ENCODE data around the gene FAP.

The FAP gene

GRCh38 chr2:162175714-162176113, 67.5 kb downstream of the FAP start:
- no peak overlapping the region for H3K4me3 ChIP-seq (ENCODE audit: low read depth, low read length)
- H3K9me3 ChIP-seq (ENCODE audit: control insufficient read depth, insufficient read depth, low read depth, low read length): no peaks in the 10 kb centered on the region
- no peaks in the 10 kb centered on the region for H3K4me1 ChIP-seq (ENCODE audit: control insufficient read depth, insufficient read depth, low read length)
- no peaks in the 10 kb centered on the region for H3K36me3 ChIP-seq (ENCODE audit: control insufficient read depth in 2 of 2, insufficient read depth in 1 of 2, low read length in 2 of 2)
- TF ChIP-seq KLF7 (tag by site-specific recombination; IDR thresholded peaks at IDR 0.05; ENCODE audit: borderline replicate concordance) (no peak), ZNF335 (tag by site-specific recombination; conservative IDR thresholded peaks at IDR 0.05) (no peak), BCL11A (tag by site-specific recombination; IDR thresholded peaks at IDR 0.05; ENCODE audit: low read depth) (no peak), ZSCAN30 (tag by site-specific recombination; IDR thresholded peaks at IDR 0.05) (no peak), ZNF138 (tag by site-specific recombination; IDR thresholded peaks at IDR 0.05; ENCODE audit: borderline replicate concordance) (no peak), ZNF19 (tag by site-specific recombination; IDR thresholded peaks at IDR 0.05; ENCODE audit: low read depth) (no peak), ZNF791 (tag by site-specific recombination; IDR thresholded peaks at IDR 0.05) (no peak), ZNF677 (tag by site-specific recombination; IDR thresholded peaks at IDR 0.05) (no peak), ZNF549 (tag by site-specific recombination; IDR thresholded peaks at IDR 0.05) (no peak), ZNF404 (tag by site-specific recombination; IDR thresholded peaks at IDR 0.05) (no peak), ZNF23 (tag by site-specific recombination; IDR thresholded peaks at IDR 0.05; ENCODE audit: borderline replicate concordance) (no peak), ZNF777 (tag by site-specific recombination; IDR thresholded peaks at IDR 0.05; ENCODE audit: borderline replicate concordance) (no peak), SALL2 (tag by site-specific recombination; IDR thresholded peaks at IDR 0.05; ENCODE audit: borderline replicate concordance) (no peak)
- ChIA-PET CTCF (interaction anchor here (0.7 kb wide), 1 partner anchor 17 kb away, joined by 3 read pairs; no protein-coding TSS in a partner anchor), POLR2A (no interaction called here)
- H3K27ac ChIP-seq (ENCODE audit: extremely low read depth, low read depth, low read length): no peak overlapping the region

GRCh38 chr2:162174746-162175145, 68.5 kb downstream of the FAP start:
- Histone ChIP-seq H3K4me3 (ENCODE audit: low read depth, low read length) (no peak overlapping the region), H3K36me3 (ENCODE audit: control insufficient read depth in 2 of 2, insufficient read depth in 1 of 2, low read length in 2 of 2) (no peaks in the 10 kb centered on the region), H3K9me3 (ENCODE audit: control insufficient read depth, insufficient read depth, low read depth, low read length) (no peaks in the 10 kb centered on the region), H3K4me1 (ENCODE audit: control insufficient read depth, insufficient read depth, low read length) (no peaks in the 10 kb centered on the region), H3K27ac (ENCODE audit: extremely low read depth, low read depth, low read length) (no peak overlapping the region)
- ChIA-PET POLR2A (no interaction called here), CTCF (no interaction called here)
- no peak for TF ChIP-seq ZNF623 (tag by site-specific recombination; IDR thresholded peaks at IDR 0.05)
- TF ChIP-seq ZNF48 (tag by site-specific recombination; IDR thresholded peaks at IDR 0.05): no peak

GRCh38 chr2:162172802-162173370, 70.4 kb downstream of the FAP start:
- POLR2A ChIA-PET: no interaction called here
- CTCF ChIA-PET: interaction anchor here (2.2 kb wide), 1 partner anchor 125 kb away, joined by 8 read pairs; no protein-coding TSS in a partner anchor
- no peaks in the 10 kb centered on the region for H3K4me1 ChIP-seq (ENCODE audit: control insufficient read depth, insufficient read depth, low read length)
- H3K27ac ChIP-seq (ENCODE audit: extremely low read depth, low read depth, low read length): no peak overlapping the region
- H3K4me3 ChIP-seq (ENCODE audit: low read depth, low read length): no peak overlapping the region
- H3K36me3 ChIP-seq (ENCODE audit: control insufficient read depth in 2 of 2, insufficient read depth in 1 of 2, low read length in 2 of 2): no peaks in the 10 kb centered on the region
- no peak for TF ChIP-seq MEIS1 (CRISPR knock-in tag; IDR thresholded peaks at IDR 0.05; ENCODE audit: borderline replicate concordance)
- TF ChIP-seq ZNF221 (tag by site-specific recombination; IDR thresholded peaks at IDR 0.05; ENCODE audit: borderline replicate concordance): no peak
- no peak for TF ChIP-seq KLF7 (tag by site-specific recombination; IDR thresholded peaks at IDR 0.05; ENCODE audit: borderline replicate concordance)
- no peak for TF ChIP-seq FEZF1 (tag by site-specific recombination; IDR thresholded peaks at IDR 0.05)
- no peak for TF ChIP-seq ZNF707 (tag by site-specific recombination; IDR thresholded peaks at IDR 0.05)
- TF ChIP-seq KLF1 (tag by site-specific recombination; IDR thresholded peaks at IDR 0.05): no peak
- no peak for TF ChIP-seq ZFP37 (tag by site-specific recombination; IDR thresholded peaks at IDR 0.05)
- no peak for TF ChIP-seq ZBTB20 (tag by site-specific recombination; IDR thresholded peaks at IDR 0.05)
- no peak for TF ChIP-seq ZNF2 (tag by site-specific recombination; IDR thresholded peaks at IDR 0.05)
- TF ChIP-seq ZNF248 (tag by site-specific recombination; IDR thresholded peaks at IDR 0.05): no peak
- TF ChIP-seq ZNF112 (tag by site-specific recombination; IDR thresholded peaks at IDR 0.05): no peak
- no peaks in the 10 kb centered on the region for H3K9me3 ChIP-seq (ENCODE audit: control insufficient read depth, insufficient read depth, low read depth, low read length)

All from HEK293 (cell line).